ENCODE results near the gene SSTR3. TPM values are rescaled to one million over a fixed set of nuclear protein-coding genes. Genes with fewer than 3 reads are reported as not detected.

The SSTR3 gene
- total and polyA plus RNA-seq, 2 of the 4 experiments (the other 2 are of a cell fraction): under 0.01 to 0.07 TPM

GRCh38 chr22:37259540-37260029 is 47.3 kb upstream of the SSTR3 start:
- ATAC-seq (ENCODE audit: low read depth) (peak; percentile 78), DNase-seq (peak; percentile 61)
- Histone ChIP-seq H4K5ac (ENCODE audit: low read depth, low read length) (no peak overlapping the region), H3K9ac (ENCODE audit: low read depth, low read length) (no peak overlapping the region), H3K27ac (ENCODE audit: insufficient read depth, low read length) (no peak overlapping the region; the same call in 1 of the 2 replicates), H3K79me1 (ENCODE audit: low read depth in 1 of 2, low read length in 2 of 2) (no peaks in the 10 kb centered on the region), H4K20me1 (ENCODE audit: insufficient read depth, low read length) (no peaks in the 10 kb centered on the region), H3K4me1 (ENCODE audit: control insufficient read depth, insufficient read depth, low read length) (peaks cover 2% of the 10 kb centered on the region), H4K8ac (ENCODE audit: low read depth in 2 of 2, low read length in 2 of 2) (peak overlapping the region in 1 of 2 experiments; percentile 91; a peak in 1 of 4 replicates), H3K9me1 (ENCODE audit: insufficient read depth, low read length) (no peaks in the 10 kb centered on the region), H3K9me3 (ENCODE audit: control insufficient read depth, insufficient read depth, low read length) (peaks cover 11% of the 10 kb centered on the region), H3K23ac (ENCODE audit: low read depth, low read length) (peak overlapping the region; percentile 70; the same call in 1 of the 2 replicates), H3K27me3 (ENCODE audit: control insufficient read depth, insufficient read depth, low read length) (peaks cover 11% of the 10 kb centered on the region), H2AFZ (replicated peaks; ENCODE audit: low read length, poor library complexity) (peak overlapping the region; percentile 93), H3K56ac (ENCODE audit: extremely low read depth, insufficient read depth, low read length) (no peak overlapping the region), H3K4me2 (ENCODE audit: low read depth, low read length) (peak overlapping the region; percentile 75), H3K4ac (ENCODE audit: low read depth, low read length) (peak overlapping the region; percentile 83; the same call in 1 of the 2 replicates), H3K14ac (replicated peaks; ENCODE audit: low read depth, low read length) (peak overlapping the region; percentile 65; the same call in 1 of the 2 replicates), H2AK5ac (ENCODE audit: low read depth, low read length) (peak overlapping the region; percentile 68; the same call in 1 of the 2 replicates), H3K4me3 (ENCODE audit: insufficient read depth, low read depth, low read length) (no peak overlapping the region), H2BK15ac (ENCODE audit: low read depth, low read length) (peak overlapping the region; percentile 54; the same call in 1 of the 3 replicates), H2BK120ac (ENCODE audit: low read depth, low read length) (peak overlapping the region; percentile 83), H3K18ac (ENCODE audit: low read depth, low read length) (no peak overlapping the region), H2BK20ac (ENCODE audit: low read depth, low read length) (peak overlapping the region; percentile 76), H2AK9ac (replicated peaks; ENCODE audit: low read depth, low read length, poor library complexity) (peak overlapping the region; percentile 81), H4K91ac (ENCODE audit: insufficient read depth, low read depth, low read length) (peak overlapping the region; percentile 41; the same call in 1 of the 2 replicates), H3K36me3 (ENCODE audit: control insufficient read depth, insufficient read depth, low read length) (no peaks in the 10 kb centered on the region), H2BK5ac (ENCODE audit: low read depth, low read length, poor library complexity, severe bottlenecking) (no peak overlapping the region)
- ChIA-PET POLR2A (ENCODE audit: unreplicated experiment) (interaction anchor here (0.6 kb wide), 1 partner anchor 14 kb away, joined by 3 read pairs; no protein-coding TSS in a partner anchor), CTCF (interaction anchor here (0.6 to 1.8 kb wide), 4 partner anchors 11 to 345 kb away, joined by 3 to 5 read pairs (median 3); no protein-coding TSS in a partner anchor)
- in situ Hi-C loops (cut with MboI; ENCODE audit: low sequenced_read_pairs): no loop called here
- intact Hi-C loops (cut with micrococcal nuclease): no loop called here
- no TSS peak for BruUV-seq (replicated peaks)
- WGBS, 2 experiments (ENCODE audit: extremely low coverage in 2 of 2, insufficient read length in 1 of 2): 6% methylated on average over 7 of the region's 23 CpGs; no CpG with 5 or more reads in 1 of the 2 experiments
- TF ChIP-seq MXI1 (IDR thresholded peaks at IDR 0.05; ENCODE audit: borderline replicate concordance, low read depth, low read length): 0 out of 2 replicates have a peak, but pooled peaks have one; percentile 10
- TF ChIP-seq USF2 (IDR thresholded peaks at IDR 0.05; ENCODE audit: low read depth, low read length): no peak
- TF ChIP-seq CTCF (conservative IDR thresholded peaks at IDR 0.05; ENCODE audit: low read depth, low read length): peak; percentile 73
- peak; percentile 34; the same call in 1 of the 2 replicates for TF ChIP-seq SMC3 (IDR thresholded peaks at IDR 0.05; ENCODE audit: low read depth, low read length)
- TF ChIP-seq MAFK (IDR thresholded peaks at IDR 0.05; ENCODE audit: low read depth, low read length): no peak
- peak; percentile 47 for TF ChIP-seq RAD21 (IDR thresholded peaks at IDR 0.05; ENCODE audit: low read length)
- no peak for TF ChIP-seq BHLHE40 (IDR thresholded peaks at IDR 0.05; ENCODE audit: low read depth, low read length)
- dilution Hi-C loops (cut with HindIII; ENCODE audit: low sequenced_read_pairs, unreplicated experiment): no loop called here
